Measurements from ENCODE around the gene ZNF519.

DNA sequence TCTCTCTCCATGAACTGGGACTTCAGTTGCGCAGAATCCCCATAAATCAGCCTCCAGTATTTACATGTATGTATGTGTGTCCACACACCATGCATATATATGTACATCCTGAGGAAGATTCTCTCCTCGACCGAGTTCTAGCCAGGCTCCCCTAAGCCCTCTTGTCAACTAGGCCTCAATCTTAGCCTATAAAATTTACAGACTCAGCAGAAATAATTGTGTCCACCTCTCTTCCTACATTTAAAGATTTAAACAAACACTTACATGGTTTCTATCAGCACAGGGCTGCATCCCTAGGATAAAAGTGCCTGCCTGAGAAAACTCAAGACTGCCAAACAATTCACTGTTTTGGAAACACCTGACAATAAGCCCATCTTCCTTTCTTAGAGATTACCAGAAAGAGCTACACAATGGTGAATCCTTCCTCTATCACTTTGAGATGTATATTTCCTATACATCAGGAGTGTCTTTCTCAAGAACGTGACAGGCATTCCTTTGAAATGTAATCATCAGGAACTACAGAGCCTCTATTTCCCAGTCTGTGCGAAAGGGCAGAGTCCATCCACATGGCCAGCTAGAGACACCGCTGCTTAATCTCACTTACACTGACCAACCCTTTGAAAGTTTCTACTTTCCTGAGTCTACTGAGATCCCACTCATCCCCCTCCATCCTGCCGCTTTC lies 39.5 kb downstream of the ZNF519 start:
- no peak for TF ChIP-seq POLR2A (IDR thresholded peaks at IDR 0.05; ENCODE audit: low read depth)
- no peak for TF ChIP-seq CTCF (IDR thresholded peaks at IDR 0.05)
- no peak for TF ChIP-seq POLR2AphosphoS5 (IDR thresholded peaks at IDR 0.05)
- TF ChIP-seq EP300 (IDR thresholded peaks at IDR 0.05): no peak

Data from esophagus muscularis mucosa (tissue), 4 donors.